Adipocyte (in vitro differentiated cells): ENCODE measurements around the gene GCHFR.

Experiments used
- DNase-seq: peaks from one replicate; pipeline ENCODE4 v3.0.0-alpha.2; 2015; ENCODE audit warnings: low read depth
- H3K27me3 ChIP-seq: replicated peaks from 2 replicates; pipeline ENCODE4 v1.7.0; 2013; ENCODE audit warnings: mild to moderate bottlenecking, low read length, moderate library complexity; ENCODE audit not compliant: control insufficient read depth, insufficient read depth
- H3K36me3 ChIP-seq: 2 replicates; pipeline ENCODE4 v1.7.0; 2013; ENCODE audit warnings: low read length, mild to moderate bottlenecking, moderate library complexity; ENCODE audit not compliant: control insufficient read depth, insufficient read depth, severe bottlenecking
- H3K4me1 ChIP-seq: 2 replicates; pipeline ENCODE4 v1.7.0; 2013; ENCODE audit warnings: mild to moderate bottlenecking, low read length, moderate library complexity; ENCODE audit not compliant: control insufficient read depth, insufficient read depth
- H3K4me3 ChIP-seq: 2 replicates; pipeline ENCODE4 v1.7.0; 2013; ENCODE audit warnings: mild to moderate bottlenecking, low read length, moderate library complexity
- H3K9ac ChIP-seq: 2 replicates; pipeline ENCODE4 v1.7.0; 2013; ENCODE audit warnings: mild to moderate bottlenecking, low read length, moderate library complexity
- H3K9me3 ChIP-seq: 2 replicates; pipeline ENCODE4 v1.7.0; 2013; ENCODE audit warnings: mild to moderate bottlenecking, low read length, moderate library complexity; ENCODE audit not compliant: control insufficient read depth

Gene GCHFR

DNA sequence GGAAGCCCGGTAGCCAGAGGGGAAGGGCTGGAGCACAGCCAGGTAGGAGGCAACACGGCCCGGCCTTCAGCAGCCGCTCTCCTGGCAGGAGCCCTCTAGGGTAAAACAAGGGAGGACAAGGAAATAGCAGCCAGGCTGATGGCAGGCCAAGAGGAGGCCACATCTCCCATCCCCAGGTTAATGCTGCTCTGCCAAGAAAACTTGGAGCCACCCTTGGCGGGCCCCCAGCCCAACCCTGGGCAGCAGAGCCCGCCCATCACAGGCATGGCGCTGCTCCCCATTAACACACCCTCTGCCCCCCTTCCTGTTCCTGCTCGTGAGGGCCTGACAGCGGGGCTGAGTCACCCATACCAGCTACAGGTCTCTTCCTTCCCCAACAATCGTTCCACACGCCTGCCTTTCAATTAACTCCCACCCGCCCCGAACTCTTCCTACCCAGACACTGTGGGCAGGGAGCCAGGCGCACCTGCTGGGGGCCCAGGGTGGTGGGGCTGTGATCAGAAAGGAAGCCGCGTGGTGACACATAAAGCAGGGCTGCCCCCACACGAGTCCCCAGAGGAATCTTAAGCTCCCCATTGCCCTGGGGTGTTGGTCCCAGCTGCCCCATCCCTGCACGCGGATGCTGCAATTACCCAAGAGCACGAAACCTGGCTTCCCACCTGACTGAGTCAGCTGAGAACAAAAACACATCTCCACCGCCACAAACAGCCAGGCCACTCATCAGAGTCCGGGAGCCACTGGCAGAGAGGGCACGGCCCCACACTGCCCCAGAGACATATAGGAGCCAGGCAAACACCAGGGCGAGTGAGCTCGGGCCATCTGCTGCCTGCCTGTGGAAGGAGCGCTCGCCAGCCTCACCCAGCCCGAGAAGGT, 5.6 kb downstream of the GCHFR start, which contains the start of gene C15orf62:
TSS of gene C15orf62 (plus strand) at position 707 of the 873 bp plus-strand sequence. CDS start 516 bp downstream, outside the sequence.
- H3K9me3 ChIP-seq: no peaks in the 10 kb centered on the region
- no peak within 1 kb of the TSS for H3K4me3 ChIP-seq
- no peaks in the 10 kb centered on the region for H3K27me3 ChIP-seq
- DNase-seq: no peak
- H3K4me1 ChIP-seq: peaks cover 46% of the 10 kb centered on the region
- peaks cover 26% of the 10 kb centered on the region for H3K36me3 ChIP-seq
- H3K9ac ChIP-seq: no peak within 1 kb of the TSS

- no peak for DNase-seq
- Histone ChIP-seq H3K27me3 (no peaks in the 10 kb centered on the region), H3K9ac (no peak overlapping the region), H3K36me3 (peaks cover 34% of the 10 kb centered on the region), H3K4me3 (no peak overlapping the region), H3K4me1 (peaks cover 38% of the 10 kb centered on the region), H3K9me3 (no peaks in the 10 kb centered on the region)
Observed at GRCh38 chr15:40770147-40770721, 6.4 kb downstream of the GCHFR start.

GRCh38 chr15:40771242-40771641, 7.4 kb downstream of the GCHFR start:
- Histone ChIP-seq H3K27me3 (no peaks in the 10 kb centered on the region), H3K4me3 (no peak overlapping the region), H3K36me3 (peaks cover 44% of the 10 kb centered on the region), H3K4me1 (peaks cover 29% of the 10 kb centered on the region), H3K9me3 (no peaks in the 10 kb centered on the region), H3K9ac (no peak overlapping the region)
- no peak for DNase-seq

DNA sequence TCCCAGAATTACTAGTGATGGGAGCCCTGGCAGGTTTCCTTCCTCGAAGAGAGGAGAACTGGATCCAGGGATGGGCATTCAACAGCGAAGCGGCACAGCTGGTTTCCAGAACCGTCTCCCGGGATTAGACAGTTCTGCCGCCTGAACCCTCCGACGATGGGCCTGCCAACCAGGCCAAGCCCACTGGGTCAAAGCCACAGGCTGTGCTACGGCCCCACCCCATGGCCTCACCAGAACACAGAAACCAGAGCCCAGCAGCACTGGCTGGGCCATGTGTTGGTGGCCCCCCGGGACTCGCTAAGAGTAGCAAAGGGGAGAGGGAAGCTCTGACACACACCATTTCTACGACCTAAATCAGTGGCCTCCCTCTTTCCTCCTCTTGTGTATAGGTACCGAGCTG, 8.1 kb downstream of the GCHFR start:
- no peak overlapping the region for H3K9ac ChIP-seq
- H3K36me3 ChIP-seq: peaks cover 49% of the 10 kb centered on the region

GRCh38 chr15:40773496-40773895, 9.6 kb downstream of the GCHFR start:
- Histone ChIP-seq H3K4me3 (no peak overlapping the region), H3K4me1 (peaks cover 27% of the 10 kb centered on the region), H3K9me3 (no peaks in the 10 kb centered on the region), H3K9ac (no peak overlapping the region), H3K27me3 (no peaks in the 10 kb centered on the region), H3K36me3 (peaks cover 48% of the 10 kb centered on the region)
- DNase-seq: no peak

More for the DNA sequence above, 8.1 kb downstream of the GCHFR start:
- no peaks in the 10 kb centered on the region for H3K27me3 ChIP-seq
- no peaks in the 10 kb centered on the region for H3K9me3 ChIP-seq
- H3K4me3 ChIP-seq: no peak overlapping the region
- H3K4me1 ChIP-seq: peaks cover 29% of the 10 kb centered on the region
- no peak for DNase-seq

- DNase-seq: no peak
- H3K27me3 ChIP-seq: no peaks in the 10 kb centered on the region
- H3K4me3 ChIP-seq: no peak overlapping the region
- H3K36me3 ChIP-seq: peaks cover 52% of the 10 kb centered on the region
- H3K4me1 ChIP-seq: peaks cover 27% of the 10 kb centered on the region
- H3K9me3 ChIP-seq: no peaks in the 10 kb centered on the region
- no peak overlapping the region for H3K9ac ChIP-seq
Observed at GRCh38 chr15:40773902-40774301, 10.0 kb downstream of the GCHFR start.

GRCh38 chr15:40775007-40775406, 11.1 kb downstream of the GCHFR start:
- H3K4me3 ChIP-seq: no peak overlapping the region
- peaks cover 59% of the 10 kb centered on the region for H3K36me3 ChIP-seq
- H3K9ac ChIP-seq: no peak overlapping the region
- H3K27me3 ChIP-seq: no peaks in the 10 kb centered on the region
- no peaks in the 10 kb centered on the region for H3K9me3 ChIP-seq
- H3K4me1 ChIP-seq: peaks cover 24% of the 10 kb centered on the region
- no peak for DNase-seq

GRCh38 chr15:40775740-40776536, 12.1 kb downstream of the GCHFR start:
- DNase-seq: no peak
- no peak overlapping the region for H3K9ac ChIP-seq
- peaks cover 59% of the 10 kb centered on the region for H3K36me3 ChIP-seq
- no peaks in the 10 kb centered on the region for H3K27me3 ChIP-seq
- no peaks in the 10 kb centered on the region for H3K9me3 ChIP-seq
- H3K4me1 ChIP-seq: peaks cover 18% of the 10 kb centered on the region
- H3K4me3 ChIP-seq: no peak overlapping the region

GRCh38 chr15:40776537-40777141, 12.8 kb downstream of the GCHFR start:
- H3K36me3 ChIP-seq: peaks cover 59% of the 10 kb centered on the region
- peaks cover 18% of the 10 kb centered on the region for H3K4me1 ChIP-seq
- DNase-seq: peak; percentile 67
- H3K9me3 ChIP-seq: no peaks in the 10 kb centered on the region
- peak overlapping the region; percentile 5 for H3K9ac ChIP-seq
- no peak overlapping the region for H3K4me3 ChIP-seq
- H3K27me3 ChIP-seq: no peaks in the 10 kb centered on the region

GRCh38 chr15:40782609-40783227, 18.9 kb downstream of the GCHFR start:
- Histone ChIP-seq H3K4me3 (no peak overlapping the region), H3K27me3 (no peaks in the 10 kb centered on the region), H3K36me3 (peaks cover 14% of the 10 kb centered on the region), H3K9ac (no peak overlapping the region), H3K9me3 (no peaks in the 10 kb centered on the region), H3K4me1 (peaks cover 8% of the 10 kb centered on the region)
- peak; percentile 19 for DNase-seq
